Lower leg skin (tissue), 3 donors: ENCODE results near the gene ACSM5.

Experiments
- POLR2A ChIP-seq, 2 donors: fragments of 450-650 bp; IDR thresholded peaks; one replicate each; pipeline ENCODE4 v1.6.1; 2016 to 2017; ENCODE audit warnings: antibody characterized with exemption in 2 of 2, mild to moderate bottlenecking in 1 of 2, moderate library complexity in 1 of 2
- TF ChIP-seq, protein P1 (sequence below), 3 donors: fragments of 450-650 bp; IDR thresholded peaks; one replicate each; pipeline ENCODE4 v1.5.1; 2016; ENCODE audit warnings: antibody characterized with exemption in 3 of 3, mild to moderate bottlenecking in 3 of 3, moderate library complexity in 2 of 3

DNA sequence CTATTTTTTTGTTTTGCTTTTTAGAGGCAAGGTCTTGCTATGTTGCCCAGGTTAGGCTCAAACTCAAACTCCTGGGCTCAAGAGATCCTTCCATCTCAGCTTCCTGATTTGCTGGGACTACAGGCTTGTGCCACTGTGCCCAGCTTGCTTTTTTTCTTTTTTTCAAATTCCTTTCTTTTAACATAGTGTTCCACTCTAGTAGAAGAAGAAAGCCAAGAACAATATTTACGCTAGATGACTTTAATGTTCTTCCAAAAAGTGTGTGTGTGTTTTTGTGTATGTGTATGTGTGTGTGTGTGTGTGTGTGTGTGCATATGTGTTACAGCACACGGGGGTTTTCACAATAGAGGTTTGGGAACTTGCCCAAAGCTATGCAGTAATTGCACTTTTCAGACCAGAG lies 46.1 kb upstream of the ACSM5 start:
- no peak for TF ChIP-seq POLR2A (IDR thresholded peaks at IDR 0.05)
- TF ChIP-seq, protein P1, sequence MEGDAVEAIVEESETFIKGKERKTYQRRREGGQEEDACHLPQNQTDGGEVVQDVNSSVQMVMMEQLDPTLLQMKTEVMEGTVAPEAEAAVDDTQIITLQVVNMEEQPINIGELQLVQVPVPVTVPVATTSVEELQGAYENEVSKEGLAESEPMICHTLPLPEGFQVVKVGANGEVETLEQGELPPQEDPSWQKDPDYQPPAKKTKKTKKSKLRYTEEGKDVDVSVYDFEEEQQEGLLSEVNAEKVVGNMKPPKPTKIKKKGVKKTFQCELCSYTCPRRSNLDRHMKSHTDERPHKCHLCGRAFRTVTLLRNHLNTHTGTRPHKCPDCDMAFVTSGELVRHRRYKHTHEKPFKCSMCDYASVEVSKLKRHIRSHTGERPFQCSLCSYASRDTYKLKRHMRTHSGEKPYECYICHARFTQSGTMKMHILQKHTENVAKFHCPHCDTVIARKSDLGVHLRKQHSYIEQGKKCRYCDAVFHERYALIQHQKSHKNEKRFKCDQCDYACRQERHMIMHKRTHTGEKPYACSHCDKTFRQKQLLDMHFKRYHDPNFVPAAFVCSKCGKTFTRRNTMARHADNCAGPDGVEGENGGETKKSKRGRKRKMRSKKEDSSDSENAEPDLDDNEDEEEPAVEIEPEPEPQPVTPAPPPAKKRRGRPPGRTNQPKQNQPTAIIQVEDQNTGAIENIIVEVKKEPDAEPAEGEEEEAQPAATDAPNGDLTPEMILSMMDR (IDR thresholded peaks at IDR 0.05): no peak
